ENCODE results near the gene NPM1.
A peak's percentile ranks its signal among the peaks of the same experiment; 100 is the strongest.
"Not testable (repeated sequence)": the region's sequence is repeated elsewhere in the genome, so short reads cannot be mapped to it uniquely, and the experiment has no call there.

NPM1 gene

DNA sequence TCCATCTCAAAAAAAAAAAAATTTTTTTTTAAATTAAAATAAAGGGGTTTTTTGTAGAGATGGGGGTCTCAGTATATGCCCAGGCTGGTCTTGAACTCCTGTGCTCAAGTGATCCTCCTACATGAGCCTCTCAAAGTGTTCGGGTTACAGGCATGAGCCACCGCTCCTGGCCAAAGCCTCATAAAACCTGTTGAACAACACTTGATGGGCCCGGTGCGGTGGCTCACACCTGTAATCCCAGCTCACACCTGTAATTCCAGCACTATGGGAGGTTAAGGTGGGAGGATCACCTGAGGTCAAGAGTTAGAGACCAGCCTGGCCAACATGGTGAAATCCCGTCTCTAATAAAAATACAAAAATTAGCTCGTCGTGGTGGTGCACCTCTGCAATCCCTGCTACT lies 7.7 kb upstream of the NPM1 start:
- ChIA-PET POLR2A (no interaction called here), CTCF (interaction anchor here (1.7 kb wide), 1 partner anchor 23 kb away, joined by 5 read pairs; no protein-coding TSS in a partner anchor)
- no peak for TF ChIP-seq CTCF (IDR thresholded peaks at IDR 0.05; ENCODE audit: control extremely low read depth, extremely low read depth, low read depth, missing control alignments)
- no peak for DNase-seq (ENCODE audit: extremely low spot score)

- CTCF ChIA-PET; DNase-seq (ENCODE audit: extremely low spot score); POLR2A ChIA-PET: not testable (repeated sequence)
Measured at GRCh38 chr5:171384416-171384815, 3.2 kb upstream of the NPM1 start.

DNA sequence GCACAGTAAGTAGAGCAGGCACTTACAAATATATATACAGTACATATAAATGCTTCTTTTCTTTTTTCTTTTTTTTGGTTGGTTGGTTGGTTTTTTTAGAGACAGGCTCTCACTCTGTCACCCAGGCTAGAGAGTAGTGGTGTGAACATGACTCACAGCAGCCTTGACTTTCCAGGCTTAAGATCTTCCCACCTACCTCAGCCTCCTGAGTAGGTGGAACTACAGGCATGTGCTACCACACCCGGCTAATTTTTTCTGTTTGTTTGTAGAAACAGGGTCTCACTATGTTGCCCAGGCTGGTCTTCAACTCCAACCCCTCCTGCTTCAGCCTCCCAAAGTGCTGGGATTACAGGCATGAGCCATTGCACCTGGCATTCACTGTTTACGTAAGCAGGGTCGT lies 2.6 kb upstream of the NPM1 start:
- DNase-seq (ENCODE audit: extremely low spot score); POLR2A ChIA-PET; CTCF ChIA-PET: not testable (repeated sequence)

DNA sequence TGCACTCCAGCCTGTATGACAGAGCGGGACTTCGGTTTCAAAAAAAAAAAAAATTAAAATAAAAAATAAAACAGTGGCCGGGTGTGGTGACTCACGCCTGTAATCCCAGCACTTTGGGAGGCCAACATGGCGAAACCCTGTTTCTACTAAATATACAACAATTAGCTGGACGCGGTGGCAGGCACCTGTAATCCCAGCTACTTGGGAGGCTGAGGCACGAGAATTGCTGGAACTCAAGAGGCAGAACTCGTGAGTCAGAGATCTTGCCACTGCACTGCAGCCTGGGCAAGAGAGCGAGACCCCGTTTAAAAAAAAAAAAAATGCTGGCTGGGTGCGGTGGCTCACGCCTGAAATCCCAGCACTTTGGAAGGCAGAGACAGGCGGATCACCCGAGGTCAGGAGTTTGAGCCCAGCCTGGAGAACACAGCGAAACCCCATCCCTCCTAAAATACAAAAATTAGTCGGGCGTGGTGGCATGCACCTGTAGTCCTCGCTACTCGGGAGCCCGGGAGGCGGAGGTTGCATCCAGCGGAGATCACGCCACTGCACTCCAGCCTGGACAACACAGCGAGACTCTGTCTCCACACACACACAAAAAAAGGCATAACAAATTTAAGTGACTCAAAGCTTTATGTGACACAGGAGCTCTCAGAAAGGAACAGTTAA lies 1.5 kb upstream of the NPM1 start:
- no peak for TF ChIP-seq CTCF (IDR thresholded peaks at IDR 0.05; ENCODE audit: control extremely low read depth, extremely low read depth, low read depth, missing control alignments)
- CTCF ChIA-PET = interaction anchor here (1.1 to 1.9 kb wide), 2 partner anchors 19 to 32 kb away, joined by 3 to 5 read pairs; no protein-coding TSS in a partner anchor
- no peak for DNase-seq (ENCODE audit: extremely low spot score)
- POLR2A ChIA-PET = interaction anchor here (0.5 to 1.0 kb wide), 2 partner anchors 19 to 1581 kb away, joined by 3 read pairs; no protein-coding TSS in a partner anchor

DNA sequence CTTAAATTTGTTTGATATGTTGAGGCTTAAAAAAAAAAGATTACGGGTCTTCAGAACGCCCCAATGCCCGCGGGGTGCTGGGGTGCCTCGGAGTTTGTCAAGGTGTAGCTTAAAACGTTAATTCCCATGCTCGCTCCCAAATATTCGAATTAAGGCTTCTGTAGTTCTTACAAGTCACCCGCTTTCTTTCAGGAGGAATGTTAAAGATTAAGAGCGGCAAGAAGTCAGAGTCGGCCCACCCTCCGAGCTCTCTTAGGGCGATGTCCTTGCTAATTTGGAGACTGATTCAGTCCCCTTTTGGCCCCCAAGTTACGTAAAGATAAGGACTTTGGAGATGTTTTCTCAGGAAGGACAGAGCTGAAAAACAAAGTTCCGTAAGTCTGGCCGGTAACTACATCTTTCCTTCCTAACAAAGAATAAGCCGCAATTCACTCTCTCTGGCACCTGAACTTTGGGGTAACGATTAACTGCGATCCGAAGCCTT lies 746 bp upstream of the NPM1 start:
- POLR2A ChIA-PET = interaction anchor here (0.5 to 1.5 kb wide), 6 partner anchors 8 to 1582 kb away, joined by 3 to 5 read pairs (median 3); no protein-coding TSS in a partner anchor
- CTCF ChIA-PET = interaction anchor here (1.1 to 1.9 kb wide), 2 partner anchors 20 to 31 kb away, joined by 3 to 5 read pairs; no protein-coding TSS in a partner anchor
- no peak for DNase-seq (ENCODE audit: extremely low spot score)
- no peak for TF ChIP-seq CTCF (IDR thresholded peaks at IDR 0.05; ENCODE audit: control extremely low read depth, extremely low read depth, low read depth, missing control alignments)

- POLR2A ChIA-PET = interaction anchor here (0.6 to 1.5 kb wide), 13 partner anchors 9 to 1580 kb away, joined by 3 to 6 read pairs (median 4); partner anchors contain the start of genes FBXW11 and FGF18
- DNase-seq (ENCODE audit: extremely low spot score) = peak; percentile 73
- CTCF ChIA-PET = interaction anchor here (0.8 to 1.1 kb wide), 3 partner anchors 9 to 177 kb away, joined by 3 read pairs; no protein-coding TSS in a partner anchor
- no peak for TF ChIP-seq CTCF (IDR thresholded peaks at IDR 0.05; ENCODE audit: control extremely low read depth, extremely low read depth, low read depth, missing control alignments)
Measured at GRCh38 chr5:171387970-171388815, 544 bp downstream of the NPM1 start.

GRCh38 chr5:171388816-171389168 lies 1.1 kb downstream of the NPM1 start:
- ChIA-PET CTCF (interaction anchor here (1.0 kb wide), 1 partner anchor 10 kb away, joined by 3 read pairs; no protein-coding TSS in a partner anchor), POLR2A (interaction anchor here (0.7 to 1.2 kb wide), 5 partner anchors 8 to 618 kb away, joined by 3 to 6 read pairs (median 3); partner anchors contain the start of gene FBXW11)
- no peak for DNase-seq (ENCODE audit: extremely low spot score)
- TF ChIP-seq CTCF (IDR thresholded peaks at IDR 0.05; ENCODE audit: control extremely low read depth, extremely low read depth, low read depth, missing control alignments) = no peak
